HG02840 (cell line): Measurements from ENCODE around the gene FBXO7.

Experiments used
- ATAC-seq: cut with Tn5 transposase; IDR thresholded peaks from one replicate; pipeline ENCODE4 v1.9.1; 2021; ENCODE audit warnings: mild to moderate bottlenecking, moderate library complexity, moderate number of reproducible peaks; ENCODE audit not compliant: unreplicated experiment, low FRiP score

The FBXO7 gene

DNA sequence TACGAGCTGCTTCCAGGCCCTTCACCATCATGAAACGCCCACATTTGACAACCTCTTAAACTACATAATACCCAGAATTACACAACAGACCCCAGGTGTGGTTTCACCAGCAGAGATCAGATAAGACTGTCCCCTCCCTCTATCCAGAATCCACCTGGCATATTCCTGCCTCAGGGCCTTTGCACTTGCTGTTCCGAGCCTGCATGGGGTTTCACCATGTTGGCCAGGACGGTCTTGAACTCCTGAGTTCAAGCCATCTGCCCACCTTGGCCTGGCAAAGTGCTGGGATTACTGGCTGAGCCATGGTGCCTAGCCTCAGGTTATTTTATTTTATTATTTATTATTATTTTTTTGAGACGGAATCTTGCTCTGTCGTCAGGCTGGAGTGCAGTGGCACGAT lies 73.4 kb downstream of the FBXO7 start:
- ATAC-seq: no peak
